Tracheal epithelial cell (primary cell): ENCODE results near the gene UFM1. TPM values are rescaled to one million over a fixed set of nuclear protein-coding genes. Genes with fewer than 3 reads are reported as not detected.

Experiments used
- total RNA-seq: library from RNA; depleted of rRNA; stranded (reverse); fragments of >200 nt; gene quantifications from 2 replicates; pipeline ENCODE4 v1.2.1, GENCODE V29; 2014

UFM1 gene
- total RNA-seq: 81.7 and 95.9 TPM in 2 replicates

DNA sequence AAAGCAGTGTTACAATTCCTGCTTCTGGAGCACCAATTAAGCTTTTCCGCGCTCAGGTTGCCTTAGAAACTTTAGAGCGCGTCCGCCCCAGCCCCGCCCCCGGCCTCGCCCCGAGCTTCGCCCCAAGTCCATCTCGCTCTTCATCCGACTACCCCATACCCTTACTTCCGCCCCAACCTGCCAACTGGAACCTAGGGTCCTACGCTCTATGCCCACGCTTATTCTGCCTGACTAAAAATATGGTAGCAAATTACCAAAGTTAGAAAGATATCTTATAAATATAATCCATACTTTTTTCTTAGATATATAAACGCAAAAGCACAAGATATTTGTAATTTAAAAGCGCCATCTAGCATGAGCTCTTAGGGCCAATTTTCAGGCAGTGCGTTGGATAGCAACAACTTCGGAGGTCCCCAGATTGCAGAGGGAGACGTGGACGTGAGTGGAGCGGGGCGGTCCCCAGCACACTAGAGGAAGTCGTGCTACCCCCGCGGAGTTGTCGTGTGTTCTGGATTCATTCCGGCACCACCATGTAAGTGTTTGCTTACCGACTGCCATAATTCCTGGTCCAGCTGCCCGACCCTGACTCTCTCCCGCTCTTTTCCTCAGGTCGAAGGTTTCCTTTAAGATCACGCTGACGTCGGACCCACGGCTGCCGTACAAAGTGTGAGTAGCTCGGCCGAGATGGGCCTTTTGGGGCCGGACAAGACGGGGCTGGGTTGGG lies at the start of gene UFM1:
Gene UFM1, plus strand, starts transcription at position 462 of the 724 bp plus-strand sequence. Its CDS starts 69 bp downstream, at position 531.

